PC-9 (cell line): ENCODE measurements around the gene NRP1. TPM values are rescaled to one million over a fixed set of nuclear protein-coding genes. Genes with fewer than 3 reads are reported as not detected.

Source experiments
- BruUV-seq: library from RNA; stranded (reverse); fragments of 400-500 nt; replicated peaks from 2 replicates; lab custom pipeline; 2021; lab: Mats Ljungman, UMichigan
- CTCF ChIA-PET: fragments of 300-600 bp; sonication (Branson Sonifier 250); formaldehyde crosslinking; loops from one replicate; lab custom pipeline; 2022; ENCODE audit warnings: antibody characterized with exemption; lab: Charles Lee
- POLR2A ChIA-PET: fragments of 300-600 bp; sonication (Branson Sonifier 250); formaldehyde crosslinking; loops from one replicate; lab custom pipeline; 2022; ENCODE audit warnings: antibody characterized with exemption; ENCODE audit not compliant: unreplicated experiment; lab: Charles Lee
- DNase-seq, 2 experiments: peaks; one replicate each; pipeline versions ENCODE4 v3.0.0 to v3.0.0-alpha.2; 2015 to 2022; ENCODE audit warnings: mixed read lengths in 1 of 2
- H2AFZ ChIP-seq: fragments of 200-600 bp; sonication (generic); 2 replicates; pipeline ENCODE4 v1.8.1; 2017; ENCODE audit warnings: antibody characterized with exemption
- H3F3A ChIP-seq: fragments of 200-600 bp; sonication (generic); 2 replicates; pipeline ENCODE4 v1.8.1; 2017; ENCODE audit warnings: antibody characterized with exemption, mild to moderate bottlenecking, low read depth; ENCODE audit not compliant: insufficient read depth
- H3K27ac ChIP-seq: fragments of 200-600 bp; sonication (generic); 2 replicates; pipeline ENCODE4 v1.6.1; 2016; ENCODE audit warnings: mixed run types
- H3K27me3 ChIP-seq: fragments of 200-600 bp; sonication (generic); 2 replicates; pipeline ENCODE4 v1.6.1; 2016; ENCODE audit warnings: low read depth, mixed run types; ENCODE audit not compliant: insufficient read depth
- H3K36me3 ChIP-seq: fragments of 200-600 bp; sonication (generic); 2 replicates; pipeline ENCODE4 v1.6.1; 2016; ENCODE audit warnings: low read depth, mixed run types
- H3K4me1 ChIP-seq: fragments of 200-600 bp; sonication (generic); replicated peaks from 2 replicates; pipeline ENCODE4 v1.6.1; 2016; ENCODE audit warnings: mixed run types; ENCODE audit not compliant: insufficient read depth
- H3K4me2 ChIP-seq: fragments of 200-600 bp; sonication (generic); 2 replicates; pipeline ENCODE4 v1.6.1; 2017; ENCODE audit warnings: mixed run types
- H3K4me3 ChIP-seq: fragments of 200-600 bp; sonication (generic); 2 replicates; pipeline ENCODE4 v1.6.1; 2016; ENCODE audit warnings: mixed run types
- H3K79me2 ChIP-seq: fragments of 200-600 bp; sonication (generic); 2 replicates; pipeline ENCODE4 v1.6.1; 2017; ENCODE audit warnings: low read depth, mixed run types
- H3K9me2 ChIP-seq: fragments of 200-600 bp; sonication (generic); 2 replicates; pipeline ENCODE4 v1.8.1; 2017; ENCODE audit warnings: mild to moderate bottlenecking; ENCODE audit not compliant: insufficient read depth
- H3K9me3 ChIP-seq: fragments of 200-600 bp; sonication (generic); 2 replicates; pipeline ENCODE4 v1.8.1; 2016; ENCODE audit warnings: low read depth; ENCODE audit not compliant: insufficient read depth
- H4K20me1 ChIP-seq: fragments of 200-600 bp; sonication (generic); 2 replicates; pipeline ENCODE4 v1.8.1; 2017; ENCODE audit not compliant: insufficient read depth
- EZH2 ChIP-seq: fragments of 200-600 bp; sonication (generic); IDR thresholded peaks from 2 replicates; pipeline ENCODE4 v1.8.0; 2017; ENCODE audit warnings: antibody characterized with exemption, low read depth
- intact Hi-C: fragments of 100-400 bp; cut with micrococcal nuclease; formaldehyde crosslinking; loops from one replicate; pipeline ENCODE4 v1.10.0; 2022; ENCODE audit not compliant: unreplicated experiment
- total RNA-seq: library from RNA; stranded (reverse); gene quantifications from 2 replicates; pipeline ENCODE4 v1.2.3, GENCODE V29; 2021
- TF ChIP-seq, protein P1 (sequence below): fragments of 200-600 bp; sonication (generic); conservative IDR thresholded peaks from 2 replicates; pipeline ENCODE4 v1.6.1; 2017; ENCODE audit warnings: mixed run types, antibody characterized with exemption, mild to moderate bottlenecking, moderate library complexity

The NRP1 gene
- total RNA-seq, 1 experiment from 2014 or later: 30.5 TPM

DNA sequence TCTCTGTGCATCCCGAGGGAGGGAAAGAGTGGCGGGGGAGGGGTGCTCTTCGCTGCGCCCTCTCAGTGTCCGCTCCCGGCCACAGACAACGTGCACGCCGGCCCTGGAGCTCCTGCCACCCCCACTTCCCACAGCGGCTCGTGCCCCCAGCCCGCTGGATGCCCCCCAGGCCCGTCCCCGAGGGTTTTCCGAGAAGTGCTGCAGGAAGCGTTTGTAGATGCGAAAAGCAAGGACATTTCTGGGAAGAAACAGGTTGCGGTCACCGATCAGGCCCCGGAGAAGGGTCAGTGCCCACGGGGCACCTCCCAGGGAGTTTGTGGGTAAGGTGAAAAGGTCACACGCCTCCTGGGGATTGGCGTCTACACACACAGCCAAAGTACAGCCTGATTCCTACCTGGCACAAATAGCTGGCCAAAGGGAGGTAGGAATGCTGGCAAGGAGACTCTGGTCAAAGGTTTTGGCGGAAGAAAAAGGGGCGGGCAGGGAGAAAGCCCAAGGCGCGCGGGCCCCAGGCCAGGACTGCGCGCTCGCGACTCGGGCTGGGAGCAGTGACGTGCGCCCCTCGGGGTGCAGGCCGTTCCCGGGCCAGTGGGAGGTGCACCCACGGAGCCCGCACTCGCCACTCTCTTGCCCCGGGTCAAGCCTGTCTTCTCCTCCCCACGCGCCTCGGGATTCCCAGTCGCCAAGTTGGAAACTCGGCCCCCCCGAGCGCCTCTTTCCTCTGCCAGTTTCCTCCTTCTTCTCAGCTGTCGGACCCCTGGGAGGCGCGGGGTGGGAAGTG lies 1.5 kb upstream of the NRP1 start:
- peak overlapping the region; percentile 87 for H2AFZ ChIP-seq
- H3K4me3 ChIP-seq: peak overlapping the region; percentile 92
- DNase-seq: peak; percentile 72
- no peaks in the 10 kb centered on the region for H4K20me1 ChIP-seq
- ChIA-PET POLR2A (interaction anchor here (0.6 to 0.7 kb wide), 2 partner anchors 63 to 988 kb away, joined by 3 read pairs; no protein-coding TSS in a partner anchor), CTCF (interaction anchor here (1.0 kb wide), 1 partner anchor 143 kb away, joined by 21 read pairs; no protein-coding TSS in a partner anchor)
- H3K79me2 ChIP-seq: peaks cover 34% of the 10 kb centered on the region
- peak overlapping the region; percentile 91 for H3K4me2 ChIP-seq
- peak overlapping the region; percentile 79 for H3K27ac ChIP-seq
- H3K4me1 ChIP-seq: peaks cover 16% of the 10 kb centered on the region; the same call in 1 of the 2 replicates
- H3K36me3 ChIP-seq: peaks cover 15% of the 10 kb centered on the region
- no peaks in the 10 kb centered on the region for H3K9me3 ChIP-seq
- H3K27me3 ChIP-seq: no peaks in the 10 kb centered on the region
- TF ChIP-seq, protein P1, sequence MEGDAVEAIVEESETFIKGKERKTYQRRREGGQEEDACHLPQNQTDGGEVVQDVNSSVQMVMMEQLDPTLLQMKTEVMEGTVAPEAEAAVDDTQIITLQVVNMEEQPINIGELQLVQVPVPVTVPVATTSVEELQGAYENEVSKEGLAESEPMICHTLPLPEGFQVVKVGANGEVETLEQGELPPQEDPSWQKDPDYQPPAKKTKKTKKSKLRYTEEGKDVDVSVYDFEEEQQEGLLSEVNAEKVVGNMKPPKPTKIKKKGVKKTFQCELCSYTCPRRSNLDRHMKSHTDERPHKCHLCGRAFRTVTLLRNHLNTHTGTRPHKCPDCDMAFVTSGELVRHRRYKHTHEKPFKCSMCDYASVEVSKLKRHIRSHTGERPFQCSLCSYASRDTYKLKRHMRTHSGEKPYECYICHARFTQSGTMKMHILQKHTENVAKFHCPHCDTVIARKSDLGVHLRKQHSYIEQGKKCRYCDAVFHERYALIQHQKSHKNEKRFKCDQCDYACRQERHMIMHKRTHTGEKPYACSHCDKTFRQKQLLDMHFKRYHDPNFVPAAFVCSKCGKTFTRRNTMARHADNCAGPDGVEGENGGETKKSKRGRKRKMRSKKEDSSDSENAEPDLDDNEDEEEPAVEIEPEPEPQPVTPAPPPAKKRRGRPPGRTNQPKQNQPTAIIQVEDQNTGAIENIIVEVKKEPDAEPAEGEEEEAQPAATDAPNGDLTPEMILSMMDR: no peak
- TF ChIP-seq EZH2: no peak
- intact Hi-C loops: loop anchor here (2.0 to 10.0 kb wide), 5 partner anchors 171 to 989 kb away; no protein-coding TSS in a partner anchor
- H3F3A ChIP-seq: peaks cover 7% of the 10 kb centered on the region; the same call in 1 of the 2 replicates
- H3K9me2 ChIP-seq: no peaks in the 10 kb centered on the region
- BruUV-seq: no TSS peak

DNA sequence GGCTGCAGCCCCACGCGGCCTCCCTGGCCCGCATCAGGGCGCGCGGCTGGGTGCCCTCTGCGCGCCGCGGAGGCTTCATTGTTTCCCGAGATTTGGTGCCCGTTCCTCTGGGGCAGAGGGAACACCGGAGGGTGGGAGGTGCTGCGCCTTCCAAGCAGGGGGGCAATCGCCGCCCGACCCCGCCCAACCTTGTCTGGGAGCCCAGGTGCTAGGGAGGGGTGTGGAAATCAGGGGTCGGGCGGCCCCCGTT lies 1.0 kb upstream of the NRP1 start:
- TF ChIP-seq, protein P1: no peak
- TF ChIP-seq EZH2: no peak
- ChIA-PET CTCF (interaction anchor here (1.0 kb wide), 1 partner anchor 142 kb away, joined by 21 read pairs; no protein-coding TSS in a partner anchor), POLR2A (interaction anchor here (0.6 kb wide), 2 partner anchors 62 to 988 kb away, joined by 3 read pairs; no protein-coding TSS in a partner anchor)
- Histone ChIP-seq H4K20me1 (no peaks in the 10 kb centered on the region), H3K9me2 (no peaks in the 10 kb centered on the region), H3K27ac (peak overlapping the region; percentile 79), H3K4me1 (peaks cover 21% of the 10 kb centered on the region; the same call in 1 of the 2 replicates), H3K79me2 (peaks cover 40% of the 10 kb centered on the region), H3F3A (peaks cover 7% of the 10 kb centered on the region; the same call in 1 of the 2 replicates), H3K9me3 (no peaks in the 10 kb centered on the region), H2AFZ (peak overlapping the region; percentile 87), H3K36me3 (peaks cover 13% of the 10 kb centered on the region), H3K27me3 (no peaks in the 10 kb centered on the region), H3K4me2 (peak overlapping the region; percentile 91), H3K4me3 (peak overlapping the region; percentile 92)
- BruUV-seq: no TSS peak
- no peak for DNase-seq
- intact Hi-C loops: loop anchor here (2.0 to 10.0 kb wide), 5 partner anchors 172 to 989 kb away; no protein-coding TSS in a partner anchor

DNA sequence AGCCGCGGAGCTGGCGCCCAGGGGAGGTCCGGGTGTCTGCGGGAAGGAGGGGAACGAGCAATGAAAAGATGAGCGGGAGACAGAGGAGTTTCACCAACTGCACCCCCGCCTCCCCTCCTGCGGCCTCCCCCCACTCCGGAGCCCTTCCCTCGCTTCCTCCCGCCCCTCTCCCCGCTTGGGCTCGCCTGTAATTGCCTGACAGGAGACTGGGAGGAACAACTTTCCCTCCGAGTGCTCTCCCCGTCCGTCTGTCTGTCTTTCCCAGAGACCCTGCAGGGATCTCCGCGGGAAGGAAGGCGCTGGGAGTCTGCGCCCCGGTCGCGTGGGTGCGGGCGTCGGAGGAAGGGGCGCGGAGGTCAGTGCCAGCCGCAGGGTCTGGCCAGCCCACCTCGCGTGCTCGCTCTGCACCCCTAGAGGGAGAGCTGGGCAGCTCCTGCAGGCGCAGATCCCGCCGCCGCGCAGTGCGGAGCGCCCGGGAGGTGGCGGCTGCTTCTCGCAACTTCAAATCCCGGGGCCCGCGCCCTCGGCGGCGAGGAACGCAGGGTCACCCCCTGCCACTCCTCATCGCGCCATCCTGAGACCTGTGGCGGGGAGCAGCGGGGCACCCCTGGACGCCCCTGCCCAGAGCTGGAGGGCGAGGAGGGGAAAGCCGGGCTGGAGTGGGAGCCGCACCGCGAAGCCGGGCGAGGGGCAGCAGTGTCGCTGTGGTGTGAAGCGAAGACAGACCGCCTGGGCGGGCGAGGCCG lies 511 bp upstream of the NRP1 start:
- H3K27ac ChIP-seq: peak overlapping the region; percentile 79
- ChIA-PET POLR2A (interaction anchor here (0.6 kb wide), 3 partner anchors 62 to 989 kb away, joined by 3 to 4 read pairs (median 3); no protein-coding TSS in a partner anchor), CTCF (interaction anchor here (0.6 to 0.7 kb wide), 4 partner anchors 15 to 1302 kb away, joined by 3 to 5 read pairs (median 4); no protein-coding TSS in a partner anchor)
- DNase-seq: peak; percentile 47 to 73
- H2AFZ ChIP-seq: peak overlapping the region; percentile 87
- H3K4me2 ChIP-seq: peak overlapping the region; percentile 91
- peak overlapping the region; percentile 92 for H3K4me3 ChIP-seq
- H3K9me3 ChIP-seq: no peaks in the 10 kb centered on the region
- TF ChIP-seq, protein P1: peak; percentile 49; the same call in 1 of the 2 replicates
- TF ChIP-seq EZH2: no peak
- peaks cover 44% of the 10 kb centered on the region for H3K79me2 ChIP-seq
- no TSS peak for BruUV-seq
- intact Hi-C loops: loop anchor here (2.0 to 10.0 kb wide), 9 partner anchors 63 to 1657 kb away; no protein-coding TSS in a partner anchor
- H3K36me3 ChIP-seq: peaks cover 15% of the 10 kb centered on the region
- no peaks in the 10 kb centered on the region for H3K27me3 ChIP-seq
- no peaks in the 10 kb centered on the region for H3K9me2 ChIP-seq
- H4K20me1 ChIP-seq: no peaks in the 10 kb centered on the region
- H3K4me1 ChIP-seq: peaks cover 25% of the 10 kb centered on the region
- peaks cover 7% of the 10 kb centered on the region; the same call in 1 of the 2 replicates for H3F3A ChIP-seq
